ENCODE measurements around the gene TBC1D13.

The TBC1D13 gene

GRCh38 chr9:128757602-128758001, 29.5 kb upstream of the TBC1D13 start:
- Histone ChIP-seq H3K4me3 (ENCODE audit: low read length, poor library complexity, severe bottlenecking) (no peak overlapping the region), H3K9me3 (ENCODE audit: insufficient read depth, low read depth, low read length) (no peaks in the 10 kb centered on the region), H3K9ac (ENCODE audit: low read depth, low read length, poor library complexity, severe bottlenecking) (no peak overlapping the region), H3K79me2 (ENCODE audit: insufficient read depth, low read length) (no peaks in the 10 kb centered on the region), H3K36me3 (ENCODE audit: insufficient read depth, low read length) (no peaks in the 10 kb centered on the region), H3K9me2 (replicated peaks; ENCODE audit: low read depth, low read length) (no peaks in the 10 kb centered on the region), H3K4me1 (ENCODE audit: insufficient read depth, low read length, poor library complexity, severe bottlenecking) (no peaks in the 10 kb centered on the region), H3K27me3 (ENCODE audit: insufficient read depth, low read length, poor library complexity, severe bottlenecking) (no peaks in the 10 kb centered on the region), H4K20me1 (ENCODE audit: insufficient read depth, low read length, poor library complexity, severe bottlenecking) (no peaks in the 10 kb centered on the region), H3K4me2 (ENCODE audit: low read depth, low read length, poor library complexity, severe bottlenecking) (no peak overlapping the region), H3F3A (ENCODE audit: low read depth) (no peaks in the 10 kb centered on the region), H2AFZ (ENCODE audit: low read length) (no peak overlapping the region)
- TF ChIP-seq EZH2phosphoT487 (IDR thresholded peaks at IDR 0.05; ENCODE audit: borderline replicate concordance) (no peak), CTCF (conservative IDR thresholded peaks at IDR 0.05; ENCODE audit: low read length) (no peak)

- Histone ChIP-seq H3K4me2 (ENCODE audit: low read depth, low read length, poor library complexity, severe bottlenecking) (no peak overlapping the region), H3F3A (ENCODE audit: low read depth) (no peaks in the 10 kb centered on the region), H3K9me3 (ENCODE audit: insufficient read depth, low read depth, low read length) (no peaks in the 10 kb centered on the region), H3K9me2 (replicated peaks; ENCODE audit: low read depth, low read length) (no peaks in the 10 kb centered on the region), H2AFZ (ENCODE audit: low read length) (no peak overlapping the region), H3K4me3 (ENCODE audit: low read length, poor library complexity, severe bottlenecking) (no peak overlapping the region), H3K79me2 (ENCODE audit: insufficient read depth, low read length) (no peaks in the 10 kb centered on the region), H3K9ac (ENCODE audit: low read depth, low read length, poor library complexity, severe bottlenecking) (no peak overlapping the region), H3K4me1 (ENCODE audit: insufficient read depth, low read length, poor library complexity, severe bottlenecking) (no peaks in the 10 kb centered on the region), H4K20me1 (ENCODE audit: insufficient read depth, low read length, poor library complexity, severe bottlenecking) (no peaks in the 10 kb centered on the region), H3K36me3 (ENCODE audit: insufficient read depth, low read length) (no peaks in the 10 kb centered on the region), H3K27me3 (ENCODE audit: insufficient read depth, low read length, poor library complexity, severe bottlenecking) (no peaks in the 10 kb centered on the region)
- TF ChIP-seq EZH2phosphoT487 (IDR thresholded peaks at IDR 0.05; ENCODE audit: borderline replicate concordance) = no peak
- no peak for TF ChIP-seq CTCF (conservative IDR thresholded peaks at IDR 0.05; ENCODE audit: low read length)
Observed at GRCh38 chr9:128762671-128763449, 24.2 kb upstream of the TBC1D13 start.

- Histone ChIP-seq H3K4me1 (ENCODE audit: insufficient read depth, low read length, poor library complexity, severe bottlenecking) (no peaks in the 10 kb centered on the region), H3K9ac (ENCODE audit: low read depth, low read length, poor library complexity, severe bottlenecking) (no peak overlapping the region), H3K79me2 (ENCODE audit: insufficient read depth, low read length) (no peaks in the 10 kb centered on the region)
Observed at GRCh38 chr9:128764361-128764760, 22.7 kb upstream of the TBC1D13 start.

More at GRCh38 chr9:128764361-128764760, 22.7 kb upstream of the TBC1D13 start:
- Histone ChIP-seq H2AFZ (ENCODE audit: low read length) (no peak overlapping the region), H3K4me3 (ENCODE audit: low read length, poor library complexity, severe bottlenecking) (no peak overlapping the region), H3K27me3 (ENCODE audit: insufficient read depth, low read length, poor library complexity, severe bottlenecking) (no peaks in the 10 kb centered on the region), H3K9me2 (replicated peaks; ENCODE audit: low read depth, low read length) (no peaks in the 10 kb centered on the region), H4K20me1 (ENCODE audit: insufficient read depth, low read length, poor library complexity, severe bottlenecking) (no peaks in the 10 kb centered on the region), H3F3A (ENCODE audit: low read depth) (no peaks in the 10 kb centered on the region), H3K4me2 (ENCODE audit: low read depth, low read length, poor library complexity, severe bottlenecking) (no peak overlapping the region), H3K36me3 (ENCODE audit: insufficient read depth, low read length) (no peaks in the 10 kb centered on the region), H3K9me3 (ENCODE audit: insufficient read depth, low read depth, low read length) (no peaks in the 10 kb centered on the region)
- TF ChIP-seq EZH2phosphoT487 (IDR thresholded peaks at IDR 0.05; ENCODE audit: borderline replicate concordance) (no peak), CTCF (conservative IDR thresholded peaks at IDR 0.05; ENCODE audit: low read length) (0 out of 2 replicates have a peak, but pooled peaks have one; percentile 18)
